ENCODE results near the gene ITGB6. TPM values are rescaled to one million over a fixed set of nuclear protein-coding genes. Genes with fewer than 3 reads are reported as not detected.
A peak's percentile ranks its signal among the peaks of the same experiment; 100 is the strongest.

Gene ITGB6
- total and polyA plus RNA-seq, 2 experiments from 2014 or later: 20.3 to 41.1 TPM

DNA sequence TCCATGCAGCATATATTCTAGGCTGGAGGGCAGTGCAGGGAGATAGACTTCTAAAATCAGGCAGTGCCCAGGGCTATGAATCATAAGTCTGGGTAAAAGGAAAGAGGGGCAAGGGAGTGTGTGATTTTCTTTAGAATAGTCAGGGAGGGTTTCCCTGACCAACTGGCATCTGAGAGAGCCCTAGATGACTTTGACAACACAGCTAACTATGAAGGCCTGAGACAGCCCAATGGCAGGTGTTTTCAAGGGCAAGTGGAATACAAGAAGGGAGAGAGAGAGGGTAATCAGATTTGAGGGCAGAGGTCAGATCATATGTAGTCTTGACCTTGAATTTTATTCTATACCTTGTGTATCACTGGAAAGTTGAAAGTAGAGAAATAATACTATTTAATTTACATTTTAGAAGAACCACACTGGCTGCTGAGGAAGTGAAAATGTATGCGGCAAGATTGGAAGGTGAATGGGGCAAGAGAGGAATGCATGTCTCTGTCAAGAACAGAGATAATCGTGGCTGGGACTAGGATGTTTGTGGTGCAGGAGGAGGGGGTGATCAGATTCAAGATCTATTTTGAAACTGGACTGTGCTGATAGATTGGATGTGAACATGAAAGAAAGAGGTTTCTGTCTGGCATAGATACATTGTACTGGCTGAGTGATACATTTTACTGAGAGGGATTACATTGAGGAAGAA, 1.9 kb upstream of the ITGB6 start:
- no peak overlapping the region for H2AFZ ChIP-seq
- DNase-seq (ENCODE audit: low spot score): no peak

DNA sequence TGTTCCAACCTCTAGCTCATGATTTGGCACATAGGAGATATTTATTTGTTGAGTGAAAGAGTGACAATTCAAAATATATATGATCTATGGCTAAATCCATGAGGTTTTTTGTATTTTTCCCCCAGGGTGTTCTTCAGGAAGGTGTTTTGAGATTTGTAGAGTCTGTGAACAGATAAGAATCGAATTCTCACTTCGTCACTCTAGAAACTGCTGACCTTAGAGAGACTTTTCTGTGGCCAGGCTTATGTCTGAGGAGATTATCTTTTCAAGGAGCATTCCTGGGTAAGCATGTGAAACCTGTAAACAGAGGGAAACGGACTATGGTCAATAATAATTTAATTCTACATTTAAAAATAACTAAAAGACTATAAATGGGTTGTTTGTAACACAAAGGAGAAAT, 849 bp upstream of the ITGB6 start:
- H3K9me2 ChIP-seq (replicated peaks; ENCODE audit: insufficient read depth): no peaks in the 10 kb centered on the region
- no peak for DNase-seq (ENCODE audit: low spot score)
- 37% methylated on average over 3 of the region's 3 CpGs for WGBS (ENCODE audit: low lambda C conversion rate, missing lambda C conversion rate)

More for the DNA sequence above, 1.9 kb upstream of the ITGB6 start:
- TF ChIP-seq EZH2phosphoT487 (IDR thresholded peaks at IDR 0.05; ENCODE audit: low read depth, severe bottlenecking, unreplicated experiment): no peak
- TF ChIP-seq EZH2 (IDR thresholded peaks at IDR 0.05; ENCODE audit: borderline replicate concordance): no peak
- no peak for TF ChIP-seq CTCF (IDR thresholded peaks at IDR 0.05; ENCODE audit: poor library complexity)
- Histone ChIP-seq H3K27me3 (no peaks in the 10 kb centered on the region), H3K4me1 (ENCODE audit: insufficient read depth) (no peaks in the 10 kb centered on the region), H3K4me3 (no peak overlapping the region), H3K9me3 (ENCODE audit: low read depth) (no peaks in the 10 kb centered on the region), H3K27ac (no peak overlapping the region), H4K20me1 (ENCODE audit: insufficient read depth, poor library complexity, severe bottlenecking) (no peaks in the 10 kb centered on the region), H3K9me2 (replicated peaks; ENCODE audit: insufficient read depth) (no peaks in the 10 kb centered on the region), H3K79me2 (peaks cover 12% of the 10 kb centered on the region), H3K4me2 (no peak overlapping the region), H3K36me3 (replicated peaks; ENCODE audit: insufficient read depth, low read depth) (no peaks in the 10 kb centered on the region)
- whole genome bisulfite sequencing (ENCODE audit: low lambda C conversion rate, missing lambda C conversion rate): 53% methylated on average over 2 of the region's 2 CpGs

DNA sequence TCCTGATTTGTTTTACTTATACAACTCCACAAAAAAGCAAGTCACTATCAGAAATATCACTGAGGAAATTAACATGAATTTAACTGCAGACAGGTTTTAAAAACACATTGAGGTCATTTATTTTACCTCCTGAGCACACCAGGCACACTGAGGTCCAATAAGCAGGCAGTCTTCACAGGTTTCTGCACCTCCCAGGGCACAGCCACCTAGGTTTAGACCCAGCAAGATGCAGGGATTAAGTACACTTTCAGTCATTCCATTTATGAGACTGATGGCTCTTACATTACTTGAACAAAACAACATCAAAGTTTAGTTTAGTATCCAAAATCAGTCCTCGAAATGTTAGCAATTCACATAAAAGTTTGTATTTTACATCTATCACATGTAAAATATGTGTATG, 1.0 kb downstream of the ITGB6 start:
- 79% methylated on average over 1 of the region's 1 CpG for WGBS (ENCODE audit: low lambda C conversion rate, missing lambda C conversion rate)
- H3K4me2 ChIP-seq: peak overlapping the region; percentile 65
- H3K36me3 ChIP-seq (replicated peaks; ENCODE audit: insufficient read depth, low read depth): no peaks in the 10 kb centered on the region
- TF ChIP-seq EZH2phosphoT487 (IDR thresholded peaks at IDR 0.05; ENCODE audit: low read depth, severe bottlenecking, unreplicated experiment) (no peak), CTCF (IDR thresholded peaks at IDR 0.05; ENCODE audit: poor library complexity) (no peak), EZH2 (IDR thresholded peaks at IDR 0.05; ENCODE audit: borderline replicate concordance) (no peak)
- H3K9me3 ChIP-seq (ENCODE audit: low read depth): no peaks in the 10 kb centered on the region
- no peaks in the 10 kb centered on the region for H3K4me1 ChIP-seq (ENCODE audit: insufficient read depth)
- H3K4me3 ChIP-seq: peak overlapping the region; percentile 11
- H3K9me2 ChIP-seq (replicated peaks; ENCODE audit: insufficient read depth): no peaks in the 10 kb centered on the region
- no peaks in the 10 kb centered on the region for H3K27me3 ChIP-seq
- no peaks in the 10 kb centered on the region for H4K20me1 ChIP-seq (ENCODE audit: insufficient read depth, poor library complexity, severe bottlenecking)
- no peak overlapping the region for H2AFZ ChIP-seq
- peaks cover 14% of the 10 kb centered on the region for H3K79me2 ChIP-seq
- H3K27ac ChIP-seq: peak overlapping the region; percentile 86
- DNase-seq (ENCODE audit: low spot score): no peak

More for the DNA sequence above, 849 bp upstream of the ITGB6 start:
- H3K36me3 ChIP-seq (replicated peaks; ENCODE audit: insufficient read depth, low read depth): no peaks in the 10 kb centered on the region
- peaks cover 14% of the 10 kb centered on the region for H3K79me2 ChIP-seq
- H2AFZ ChIP-seq: no peak overlapping the region
- no peaks in the 10 kb centered on the region for H3K9me3 ChIP-seq (ENCODE audit: low read depth)
- H3K27me3 ChIP-seq: no peaks in the 10 kb centered on the region
- peak overlapping the region; percentile 8 for H3K27ac ChIP-seq
- H3K4me3 ChIP-seq: no peak overlapping the region
- TF ChIP-seq CTCF (IDR thresholded peaks at IDR 0.05; ENCODE audit: poor library complexity): no peak
- no peak for TF ChIP-seq EZH2phosphoT487 (IDR thresholded peaks at IDR 0.05; ENCODE audit: low read depth, severe bottlenecking, unreplicated experiment)
- no peak for TF ChIP-seq EZH2 (IDR thresholded peaks at IDR 0.05; ENCODE audit: borderline replicate concordance)
- no peaks in the 10 kb centered on the region for H3K4me1 ChIP-seq (ENCODE audit: insufficient read depth)
- H4K20me1 ChIP-seq (ENCODE audit: insufficient read depth, poor library complexity, severe bottlenecking): no peaks in the 10 kb centered on the region
- no peak overlapping the region for H3K4me2 ChIP-seq
